ENCODE data around the gene TVP23C.
"Not testable (repeated sequence)": the region's sequence is repeated elsewhere in the genome, so short reads cannot be mapped to it uniquely, and the experiment has no call there.

GRCh38 chr17:15558403-15559105 lies 4.7 kb downstream of the TVP23C start:
- TF ChIP-seq SPI1, POLR2A, POLR2AphosphoS5, POU2F2, TAF1 (IDR thresholded peaks at IDR 0.05; ENCODE audit: low read depth, low read length): not testable (repeated sequence)
